HG03066 (cell line): Measurements from ENCODE around the gene NFATC2.

Source experiments
- ATAC-seq: cut with Tn5 transposase; IDR thresholded peaks from one replicate; pipeline ENCODE4 v1.9.1; 2021; ENCODE audit warnings: low read depth; ENCODE audit not compliant: unreplicated experiment

NFATC2 gene

DNA sequence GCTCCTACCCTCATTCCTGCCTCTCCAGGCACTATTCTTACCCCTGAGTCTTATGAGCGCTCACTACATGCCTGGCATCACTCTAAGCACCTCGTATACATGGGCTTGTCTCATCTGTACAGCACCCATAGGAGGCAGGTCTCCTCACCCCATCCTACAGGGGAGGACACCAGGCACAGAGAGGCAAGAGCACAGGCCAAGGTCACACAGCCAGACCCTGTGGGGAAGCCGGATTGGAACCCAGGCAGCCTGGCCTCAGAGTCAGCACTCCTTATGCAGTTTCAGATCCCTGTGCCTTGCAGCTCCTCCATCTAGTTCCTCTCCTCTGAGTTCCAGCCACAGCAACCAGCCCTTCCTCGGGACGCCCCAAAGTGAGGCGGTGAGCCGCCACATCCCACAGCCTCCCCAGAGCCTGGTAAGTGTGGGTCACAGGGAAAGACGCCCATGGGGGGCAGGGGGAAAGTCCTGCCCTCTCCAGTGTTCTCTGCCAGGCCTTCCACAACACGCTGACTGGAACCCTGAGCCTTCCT lies 103.3 kb downstream of the NFATC2 start:
- ATAC-seq, result no peak

DNA sequence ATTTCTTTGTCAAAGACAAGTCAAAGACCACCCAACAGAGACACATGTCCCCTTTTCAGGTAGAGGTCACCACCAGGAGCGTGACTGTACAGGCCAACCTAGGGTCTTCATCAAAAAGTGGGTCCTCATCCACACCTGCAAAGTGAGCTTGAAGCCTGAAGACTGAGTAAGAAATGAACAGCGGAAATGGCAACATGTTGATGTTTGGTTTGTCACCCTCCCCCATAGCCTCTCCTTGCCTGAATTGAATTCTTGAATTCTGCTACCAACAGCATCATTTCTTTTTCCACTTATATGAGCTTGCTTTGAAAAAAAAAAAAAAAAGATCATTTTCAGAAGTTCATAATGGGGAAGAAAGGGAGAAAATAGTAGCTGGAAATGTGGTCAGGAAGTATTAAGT lies 104.4 kb downstream of the NFATC2 start:
- ATAC-seq, result no peak

DNA sequence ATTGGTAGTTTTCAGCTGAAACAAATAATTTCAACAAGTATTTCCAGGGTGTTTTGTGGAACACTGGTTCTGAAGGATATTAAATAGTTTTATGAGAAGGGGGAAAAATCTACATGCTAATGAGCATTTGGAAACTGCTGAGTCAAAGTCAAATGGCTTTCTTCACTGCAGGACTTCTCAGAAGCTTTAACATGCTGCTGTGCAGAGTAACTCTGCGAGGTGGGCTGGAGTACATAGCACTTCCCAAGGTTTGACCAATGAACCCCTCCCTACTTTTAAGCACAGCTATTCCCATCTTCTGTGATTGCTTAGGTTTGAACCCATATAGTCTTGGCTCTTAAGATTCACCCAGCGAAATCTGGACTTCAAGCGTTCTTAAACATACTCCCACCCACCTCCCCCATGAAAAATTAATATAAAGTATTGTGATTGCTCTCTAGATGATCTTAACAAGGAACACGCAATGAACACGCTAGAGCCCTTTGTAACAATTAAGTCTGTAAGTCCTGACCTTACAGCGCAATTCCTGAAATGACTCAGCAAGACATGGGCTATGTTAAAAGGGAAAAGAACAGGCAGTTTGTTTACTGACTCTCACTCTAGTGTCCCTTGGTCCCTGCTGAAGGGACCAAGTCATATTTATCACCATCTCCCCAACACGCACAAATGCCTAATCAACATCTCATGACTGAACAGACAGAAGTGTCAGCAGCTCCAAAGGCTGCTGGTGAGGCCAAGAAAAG lies 105.2 kb downstream of the NFATC2 start:
- no peak for ATAC-seq

DNA sequence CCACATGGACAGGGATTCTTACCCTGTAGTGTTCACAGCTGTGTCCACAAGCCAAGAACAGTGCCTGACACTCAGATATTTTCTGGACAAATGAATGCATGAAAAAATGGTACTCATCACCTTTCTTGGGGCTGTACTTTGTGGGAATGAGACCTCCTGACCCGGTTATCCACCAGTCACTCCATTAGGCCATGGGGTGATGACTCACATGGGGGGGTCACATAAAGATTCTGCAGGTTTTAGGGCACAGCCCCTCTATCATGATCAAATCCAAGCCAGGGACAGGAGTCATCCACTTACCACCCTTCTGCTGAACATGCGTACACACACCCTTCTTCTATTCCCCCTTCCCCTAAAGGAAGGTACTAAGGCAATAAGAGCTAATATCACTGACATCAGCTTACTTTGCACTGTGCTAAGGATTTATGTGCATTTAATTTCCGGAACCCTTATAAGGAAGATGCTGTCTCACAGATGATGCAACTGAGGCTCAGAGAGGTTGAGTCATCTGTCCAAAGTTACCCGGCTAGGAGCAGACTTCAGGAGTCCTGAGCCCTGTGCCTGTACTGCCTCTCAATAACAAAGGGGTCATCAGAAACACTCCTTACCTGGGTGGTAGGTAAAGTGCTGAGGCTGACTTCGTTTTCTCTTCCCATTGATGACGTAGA lies 107.8 kb downstream of the NFATC2 start:
- no peak for ATAC-seq

DNA sequence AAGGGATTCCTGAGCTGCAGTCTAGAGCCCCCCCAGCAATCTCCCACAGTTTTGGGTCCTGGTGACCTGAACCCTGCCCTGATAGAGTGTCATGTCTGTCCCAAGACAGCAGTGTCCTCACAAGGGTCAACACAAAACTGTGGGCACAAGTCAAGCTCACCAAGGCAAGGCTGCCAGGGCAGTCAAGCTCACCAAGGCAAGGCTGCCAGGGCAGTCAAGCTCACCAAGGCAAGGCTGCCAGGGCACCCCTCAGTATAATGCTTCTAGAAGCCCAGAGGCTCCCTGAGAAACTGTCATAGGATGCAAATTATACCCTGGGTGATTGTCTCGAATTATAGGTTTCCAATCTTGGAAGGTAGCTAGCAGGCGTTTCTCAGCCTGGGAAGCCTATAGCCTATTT lies 108.5 kb downstream of the NFATC2 start:
- no peak for ATAC-seq

DNA sequence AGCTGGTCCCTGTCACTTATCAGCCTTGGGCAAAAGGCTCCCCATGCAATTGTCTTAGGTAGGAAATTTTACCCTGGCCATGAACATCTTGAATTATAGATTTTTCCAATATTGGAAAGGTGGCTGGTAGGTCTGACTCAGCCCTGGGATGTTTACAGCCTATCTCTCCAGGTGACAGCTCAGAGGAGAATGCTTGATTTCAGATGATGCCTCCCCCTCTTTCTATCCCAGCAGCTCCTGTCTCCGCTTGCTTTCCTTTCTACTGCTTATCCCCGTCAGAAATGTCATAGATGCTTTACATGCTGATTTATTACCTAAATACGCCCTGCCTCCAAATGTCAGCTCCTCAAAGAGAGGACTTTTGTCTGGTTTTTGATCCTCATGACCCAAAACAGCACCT lies 109.6 kb downstream of the NFATC2 start:
- ATAC-seq, result no peak

DNA sequence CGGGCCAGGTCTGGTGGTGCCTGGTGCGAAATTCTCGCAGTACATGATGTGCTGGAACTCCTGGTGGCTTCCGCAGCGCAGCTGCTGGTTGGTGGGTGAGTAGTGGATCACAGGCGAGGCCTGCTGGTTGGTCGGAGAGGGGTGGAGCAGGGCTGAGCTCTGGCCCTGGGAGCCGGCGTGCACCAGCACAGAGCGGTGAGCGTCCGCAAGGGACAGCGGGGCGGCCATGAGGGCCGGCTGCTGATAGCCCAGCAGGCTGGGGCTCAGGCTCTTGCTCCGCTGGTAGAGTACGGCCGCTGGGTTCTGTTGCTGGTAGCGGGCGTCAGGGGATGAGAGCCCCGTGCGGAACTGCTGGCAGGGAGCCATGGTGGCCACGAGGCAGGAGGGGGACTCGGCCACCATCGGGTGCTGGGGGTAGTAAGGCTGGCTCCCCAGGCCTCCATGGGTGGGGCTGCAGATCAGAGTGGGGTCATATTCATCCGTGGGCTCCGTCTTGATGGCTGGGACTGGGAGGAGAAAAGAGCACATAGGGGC lies 110.2 kb downstream of the NFATC2 start:
- no peak for ATAC-seq

DNA sequence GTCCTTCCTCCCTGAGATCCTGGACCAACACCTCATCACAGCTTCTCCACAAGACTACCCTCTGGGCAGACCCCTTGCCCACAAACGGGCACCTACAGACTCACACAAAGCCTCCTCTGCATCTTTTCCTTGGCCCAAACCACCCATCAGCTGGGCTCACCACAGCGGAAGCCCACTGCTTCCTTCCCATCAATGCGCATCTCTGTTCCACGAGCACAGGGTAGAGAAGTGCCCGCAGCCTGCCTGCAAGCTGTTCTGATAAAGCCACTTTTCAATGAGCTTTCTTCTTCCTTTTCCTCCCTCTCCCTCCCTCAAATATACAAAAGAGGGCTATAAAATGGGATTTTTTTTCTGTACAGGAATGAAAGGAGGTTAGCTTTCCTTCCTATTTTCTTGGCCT lies 111.2 kb downstream of the NFATC2 start:
- no peak for ATAC-seq

DNA sequence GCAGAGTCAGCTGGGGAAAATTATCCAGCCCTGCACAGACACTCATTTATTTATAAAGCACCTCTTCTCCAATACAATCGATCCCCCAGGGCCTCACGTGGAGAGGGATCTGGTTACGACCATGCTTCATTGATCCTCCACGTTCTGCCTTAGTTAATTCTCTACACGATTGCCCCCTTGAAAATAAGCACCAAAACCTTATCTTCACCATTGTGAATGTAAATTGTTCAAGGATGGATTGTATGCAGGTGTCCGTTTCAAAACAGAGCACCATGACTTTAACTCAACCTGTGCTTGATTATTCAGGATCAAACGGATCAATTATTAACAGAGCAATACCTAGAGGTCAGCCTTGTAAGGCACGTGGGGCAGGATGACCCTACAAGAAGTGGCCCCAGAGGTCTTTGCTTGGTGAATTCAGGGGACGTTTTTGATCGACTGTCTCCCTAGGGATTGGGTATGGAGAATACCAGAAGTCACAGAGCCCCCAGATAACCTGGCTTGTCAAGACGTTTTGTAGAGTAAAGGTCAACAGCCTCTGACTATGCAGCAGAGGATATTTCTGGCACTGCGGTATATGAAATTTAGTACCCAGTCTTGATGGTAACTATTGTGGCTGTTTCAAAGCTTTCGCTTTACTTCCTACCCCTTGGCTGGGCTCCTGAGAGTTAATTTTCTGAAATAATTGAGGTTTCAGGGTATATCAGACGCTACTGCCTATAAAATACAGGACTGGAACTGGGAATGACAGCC lies 112.1 kb downstream of the NFATC2 start:
- ATAC-seq, result no peak

DNA sequence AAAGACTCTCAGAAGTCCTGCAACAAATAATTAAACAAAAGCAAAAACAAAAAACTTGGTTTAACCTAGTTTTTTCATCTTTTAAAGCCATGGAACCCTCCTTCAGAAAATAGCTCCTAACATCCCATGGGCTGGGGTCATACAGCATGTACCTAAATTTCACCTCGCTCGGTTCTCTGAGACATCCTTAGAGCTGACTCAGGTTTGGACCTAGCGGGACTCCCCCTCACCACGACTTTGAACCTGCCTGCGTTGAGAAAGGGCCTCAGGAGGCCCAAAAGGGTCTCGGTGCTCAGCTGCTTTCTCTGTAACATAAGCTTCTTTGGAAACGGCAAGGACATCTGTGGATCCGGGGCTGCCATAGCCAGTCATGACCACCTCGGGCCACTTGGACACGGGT lies 112.8 kb downstream of the NFATC2 start:
- ATAC-seq, result no peak

DNA sequence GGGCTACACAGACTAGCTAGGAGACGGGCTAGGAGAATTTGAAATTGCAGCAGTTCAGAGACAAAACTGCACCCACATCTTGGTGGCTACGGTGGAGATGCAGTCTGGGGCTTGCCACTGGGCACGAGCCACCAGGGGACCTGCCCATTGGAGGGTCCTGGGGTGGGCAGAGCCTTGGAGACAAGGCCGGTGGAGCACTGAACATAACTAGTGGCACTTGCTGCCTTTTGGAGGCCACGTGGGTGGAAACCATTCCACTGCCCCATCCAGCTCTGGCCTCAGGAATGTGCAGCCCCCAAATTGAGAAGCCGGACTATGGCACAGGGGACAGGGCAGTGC lies 113.4 kb downstream of the NFATC2 start:
- ATAC-seq, result no peak

DNA sequence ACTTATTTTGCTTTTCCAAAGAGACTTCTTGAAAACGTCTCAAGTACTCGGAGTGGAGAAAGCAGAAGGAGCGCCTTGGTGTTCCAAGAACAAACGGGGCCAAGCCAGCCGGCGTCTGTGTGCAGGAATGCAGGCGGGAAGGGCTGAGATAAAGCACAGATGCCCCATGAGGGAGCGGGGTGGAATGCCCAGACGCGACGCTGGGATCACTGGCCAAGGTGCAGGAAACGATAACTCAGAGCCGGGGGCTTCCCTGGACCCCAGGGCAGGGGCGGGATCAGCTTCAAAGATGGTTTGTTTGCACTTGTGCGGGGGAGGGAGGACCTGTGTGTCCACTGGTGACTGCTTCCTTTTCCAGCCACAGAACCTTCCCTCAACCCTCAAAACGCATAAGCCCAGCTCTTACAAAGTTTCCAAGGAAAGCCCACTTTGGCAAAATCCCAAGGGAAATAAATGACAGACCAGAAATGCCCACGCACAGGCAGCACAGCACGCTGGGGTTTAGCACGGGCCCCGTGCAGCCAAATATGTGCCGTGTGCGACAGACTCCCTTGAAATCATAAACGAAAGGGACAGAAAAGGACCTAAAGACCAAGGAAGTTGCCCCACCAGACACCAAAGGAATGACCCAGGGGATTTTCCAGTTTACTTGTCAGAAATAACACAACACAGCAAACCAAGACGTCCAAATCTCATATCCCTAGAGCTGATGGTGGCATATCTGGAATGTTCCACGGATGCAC lies 113.9 kb downstream of the NFATC2 start:
- no peak for ATAC-seq

DNA sequence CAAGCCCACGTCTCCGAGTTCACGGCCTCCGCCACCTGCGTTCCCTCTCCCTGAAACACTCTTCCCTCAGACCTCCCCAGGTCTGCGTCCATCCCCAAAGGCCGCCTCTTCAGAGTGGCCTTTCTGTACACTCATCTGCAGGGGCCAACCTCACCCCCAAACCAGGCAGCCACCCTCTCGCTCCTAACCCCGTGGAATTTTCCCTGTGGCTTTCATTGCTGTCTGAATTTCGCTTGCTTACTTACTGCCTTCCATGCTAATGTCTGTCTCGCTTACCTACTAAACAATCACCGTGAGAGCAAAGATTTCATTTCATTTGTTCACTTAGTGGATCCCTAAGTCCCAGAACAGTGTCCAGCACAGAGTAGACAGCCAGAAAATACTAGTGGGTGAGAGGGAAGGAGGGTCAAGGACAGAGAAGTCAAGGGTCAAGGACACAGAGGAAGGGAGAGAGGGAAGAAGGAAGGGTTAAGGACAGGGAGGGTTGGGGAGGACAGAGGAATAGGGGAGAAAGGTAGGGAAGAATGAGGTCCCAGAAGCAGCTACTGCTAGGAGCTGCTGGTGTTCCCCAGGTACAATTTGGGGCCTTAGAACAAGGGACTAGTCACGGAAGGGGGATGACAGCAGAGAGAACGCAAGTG lies 114.7 kb downstream of the NFATC2 start:
- no peak for ATAC-seq

DNA sequence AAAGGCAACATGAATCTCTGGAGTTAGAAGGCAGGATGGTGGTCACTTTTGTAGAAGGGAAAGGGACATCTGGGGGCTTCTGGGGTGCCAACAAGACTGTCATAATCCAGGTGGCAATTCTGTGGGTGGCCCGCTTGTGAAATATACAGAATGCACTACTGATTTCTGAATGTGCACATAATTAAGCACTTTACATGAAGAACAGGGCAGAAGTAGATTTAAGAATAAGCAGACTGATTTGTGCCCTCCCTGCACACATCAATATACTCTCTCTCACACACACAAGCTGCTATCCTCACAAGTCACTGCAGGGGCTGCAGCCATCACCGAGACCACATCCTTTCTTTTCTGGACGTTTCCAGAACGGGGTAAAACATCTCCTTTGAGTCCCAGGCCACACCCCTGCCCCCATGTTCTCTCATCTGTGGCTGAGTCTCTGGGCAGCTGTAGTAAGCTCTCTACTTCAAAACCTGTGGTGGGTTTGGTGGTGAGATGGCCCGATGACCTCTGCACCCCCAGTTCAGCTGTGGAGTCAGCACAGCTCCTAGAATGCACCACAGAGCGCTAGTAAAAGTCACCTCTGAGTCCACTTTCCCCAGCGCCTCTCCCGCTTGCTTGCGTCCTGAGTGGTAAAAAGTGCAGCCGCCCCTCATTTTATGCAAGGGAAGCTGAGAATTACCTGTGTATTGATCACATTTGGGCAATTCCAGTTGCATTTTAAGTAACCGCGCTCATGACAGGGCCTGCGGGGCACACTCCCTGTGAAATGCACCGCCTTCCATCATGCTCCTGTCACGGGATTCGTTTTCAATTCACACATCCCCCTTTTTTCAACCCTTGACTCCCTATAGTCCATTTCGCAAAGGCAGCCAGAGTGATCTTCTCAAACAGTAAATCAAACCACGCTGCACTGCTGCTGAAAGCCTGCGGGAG lies 115.5 kb downstream of the NFATC2 start:
- ATAC-seq, result no peak

DNA sequence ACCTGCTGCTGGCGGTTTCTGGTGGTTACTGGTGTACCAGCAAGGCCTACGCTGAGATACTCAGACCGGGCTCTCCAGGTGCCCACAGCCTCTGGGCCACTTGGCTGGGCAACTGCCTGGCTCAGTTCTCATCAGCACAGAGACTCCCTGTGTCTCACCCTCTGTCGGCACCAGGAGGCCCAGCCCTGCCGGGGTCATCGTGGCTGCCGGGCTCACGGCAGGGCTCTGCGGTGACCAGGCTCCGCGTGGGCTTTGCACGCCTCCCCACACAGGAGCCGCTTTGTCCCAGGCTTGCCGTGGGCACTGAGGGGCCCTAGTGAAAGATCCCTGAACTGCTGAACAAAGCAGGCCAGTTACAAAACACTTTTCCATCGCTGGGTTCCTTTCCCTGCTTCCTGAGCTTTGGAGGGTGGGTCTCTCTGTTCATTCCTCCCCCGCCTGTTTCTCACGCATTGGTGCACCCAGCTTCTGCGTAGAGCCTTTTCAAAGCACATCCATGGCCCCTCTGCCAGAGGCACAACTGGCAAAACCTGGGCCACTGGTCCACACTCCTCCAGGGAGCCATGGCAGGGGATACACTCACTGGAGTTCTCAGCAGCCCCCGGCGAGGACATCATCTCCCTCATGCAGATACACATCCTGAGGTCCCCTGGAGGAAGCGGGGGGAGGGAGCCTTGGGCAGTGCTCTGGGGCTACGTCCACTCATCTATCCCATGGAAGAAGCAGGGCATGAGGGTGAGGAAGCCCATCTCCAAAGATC lies 117.0 kb downstream of the NFATC2 start:
- ATAC-seq, result no peak

DNA sequence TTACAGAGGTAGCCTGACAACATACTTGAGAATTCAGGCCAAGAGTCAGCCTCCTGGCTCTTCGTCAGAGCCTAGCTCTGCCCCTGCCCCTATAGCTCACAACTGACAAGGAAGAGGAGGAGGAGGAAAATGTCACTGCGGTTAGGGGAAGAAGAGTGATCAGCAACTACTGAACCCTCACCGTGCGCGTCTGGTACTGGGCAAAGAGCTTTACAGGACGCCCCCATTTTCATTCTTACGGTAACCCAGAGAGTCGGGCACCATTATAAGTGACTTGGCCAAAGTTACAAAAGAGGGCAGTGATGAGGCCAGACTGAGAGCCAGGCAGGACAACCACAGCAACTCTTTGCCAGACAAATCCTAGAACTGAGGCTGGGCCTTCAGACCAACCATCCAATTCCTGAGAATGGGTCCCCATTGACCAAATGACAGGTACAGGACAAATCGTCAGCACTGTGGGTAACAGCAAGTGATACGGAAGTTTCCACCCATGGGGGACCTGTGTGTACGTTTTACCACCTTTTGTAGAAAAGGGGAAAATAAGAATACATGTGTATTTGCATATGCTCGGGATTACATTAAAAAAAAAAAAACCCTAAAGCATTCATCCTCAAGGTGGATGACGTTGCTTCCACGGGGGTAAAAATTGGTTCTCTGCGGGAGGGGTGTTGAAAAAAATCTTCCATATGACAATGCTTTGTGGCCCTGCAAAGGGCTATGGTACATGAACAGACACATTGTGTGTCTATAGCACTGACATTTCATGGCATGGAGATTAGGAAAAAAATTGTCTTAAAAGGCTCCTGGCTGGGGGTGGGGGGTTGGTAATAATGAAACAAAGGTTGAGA lies 118.0 kb downstream of the NFATC2 start:
- no peak for ATAC-seq

DNA sequence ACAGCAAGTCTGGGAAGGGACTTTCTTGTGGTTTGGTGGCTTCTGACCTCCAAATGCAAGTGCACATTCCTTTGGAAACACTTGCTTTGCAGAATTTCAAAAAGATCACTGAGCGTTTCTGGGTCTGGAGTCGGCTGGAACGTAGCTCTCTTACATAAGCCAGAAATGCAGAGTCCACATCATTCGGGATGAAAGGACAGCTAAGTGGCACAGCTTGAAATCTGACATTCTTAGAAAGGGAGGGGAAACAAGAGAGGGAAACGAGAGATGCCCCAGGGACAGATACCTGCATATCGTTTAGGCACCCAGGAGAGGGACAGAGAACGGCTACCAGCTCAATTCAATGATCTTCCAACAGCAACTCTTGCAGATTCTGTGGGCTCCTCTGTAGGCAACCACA lies 118.7 kb downstream of the NFATC2 start:
- no peak for ATAC-seq

DNA sequence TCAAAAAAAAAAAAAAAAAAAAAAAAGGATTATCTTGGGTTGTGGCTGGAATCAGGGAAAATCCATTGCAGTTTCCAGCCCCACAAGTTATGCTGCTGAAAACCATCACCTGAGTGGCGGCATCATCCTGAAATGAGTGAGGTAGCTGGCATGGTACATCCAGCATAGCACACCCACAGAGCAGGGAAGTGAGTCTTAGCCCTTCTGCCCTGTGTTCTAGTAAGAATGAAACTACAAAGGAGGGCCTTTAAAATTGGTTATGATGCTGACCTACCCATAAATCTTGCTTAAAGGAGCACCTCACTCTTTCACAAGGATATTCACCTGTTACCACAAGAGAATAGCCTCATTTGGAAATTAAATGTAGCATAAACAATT lies 119.2 kb downstream of the NFATC2 start:
- ATAC-seq, result peak; percentile 52
